ENCODE measurements around the gene KIFC1.

DNA sequence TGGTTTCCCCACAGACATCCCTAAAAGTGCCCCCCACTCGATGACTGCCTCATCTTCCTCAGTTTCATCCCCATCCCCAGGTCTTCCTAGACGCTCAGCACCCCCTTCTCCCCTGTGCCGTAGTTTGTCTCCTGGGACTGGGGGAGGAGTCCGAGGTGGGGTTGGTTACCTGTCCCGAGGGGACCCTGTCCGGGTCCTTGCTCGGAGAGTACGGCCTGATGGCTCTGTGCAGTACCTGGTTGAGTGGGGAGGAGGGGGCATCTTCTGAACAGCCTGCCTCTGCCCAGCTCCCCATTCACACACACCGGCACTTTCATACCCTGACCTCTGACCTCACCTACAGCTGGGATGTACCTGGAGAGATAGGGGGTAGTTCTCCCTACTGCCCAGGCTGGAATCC, 24.2 kb downstream of the KIFC1 start:
- no peak for TF ChIP-seq POLR2A (IDR thresholded peaks at IDR 0.05; ENCODE audit: low read depth, low read length)
- TF ChIP-seq POLR2AphosphoS5 (IDR thresholded peaks at IDR 0.05; ENCODE audit: low read depth, low read length): no peak
- TF ChIP-seq TAF1 (IDR thresholded peaks at IDR 0.05; ENCODE audit: low read depth, low read length): no peak
- no peak for TF ChIP-seq PAX5 (IDR thresholded peaks at IDR 0.05; ENCODE audit: insufficient read depth, low read length, severe bottlenecking)
- TF ChIP-seq POU2F2 (IDR thresholded peaks at IDR 0.05; ENCODE audit: low read depth, low read length): no peak
- no peak for TF ChIP-seq SPI1 (IDR thresholded peaks at IDR 0.05; ENCODE audit: low read depth, low read length)
